Suprapubic skin (tissue), 4 donors: ENCODE data around the gene C1GALT1. TPM values are rescaled to one million over a fixed set of nuclear protein-coding genes. Genes with fewer than 3 reads are reported as not detected.

Source experiments
- DNase-seq, 2 donors: peaks; one replicate each; pipeline ENCODE4 v3.0.0-alpha.2; 2019; ENCODE audit warnings: low spot score in 2 of 2
- H3K27ac ChIP-seq: fragments of 200-600 bp; sonication (generic); one replicate; pipeline ENCODE4 v1.5.1; 2019
- H3K27me3 ChIP-seq: fragments of 200-600 bp; sonication (generic); one replicate; pipeline ENCODE4 v1.5.1; 2019
- H3K36me3 ChIP-seq: fragments of 200-600 bp; sonication (generic); one replicate; pipeline ENCODE4 v1.5.1; 2019
- H3K4me1 ChIP-seq: fragments of 200-600 bp; sonication (generic); one replicate; pipeline ENCODE4 v1.5.1; 2019
- H3K4me3 ChIP-seq: fragments of 200-600 bp; sonication (generic); one replicate; pipeline ENCODE4 v1.5.1; 2019; ENCODE audit warnings: mild to moderate bottlenecking
- H3K9me3 ChIP-seq: fragments of 200-600 bp; sonication (generic); one replicate; pipeline ENCODE4 v1.5.1; 2019
- CTCF ChIP-seq, 2 donors: fragments of 200-600 bp in 1 of 2; fragments of 450-650 bp in 1 of 2; sonication (generic) in 1 of 2; IDR thresholded peaks; one replicate each; pipeline ENCODE4 v1.5.1; 2016 to 2019; ENCODE audit warnings: antibody characterized with exemption in 2 of 2, mild to moderate bottlenecking in 1 of 2, moderate library complexity in 1 of 2
- EP300 ChIP-seq: sonication (generic); formaldehyde crosslinking; IDR thresholded peaks from one replicate; pipeline ENCODE4 v1.6.1; 2017; ENCODE audit warnings: antibody characterized with exemption
- POLR2A ChIP-seq, 2 donors: fragments of 450-650 bp; IDR thresholded peaks; one replicate each; pipeline ENCODE4 v1.6.1; 2017; ENCODE audit warnings: antibody characterized with exemption in 2 of 2, mild to moderate bottlenecking in 2 of 2, moderate library complexity in 2 of 2
- POLR2AphosphoS5 ChIP-seq, 3 donors: sonication (generic); formaldehyde crosslinking; IDR thresholded peaks; one replicate each; pipeline ENCODE4 v1.6.1; 2017; ENCODE audit warnings: antibody characterized with exemption in 3 of 3
- WGBS: methylation state at CpG from one replicate; pipeline ENCODE4 v1.1.5; 2018; 5-methylcytosine and 5-hydroxymethylcytosine counted together
- total RNA-seq, 4 donors: library from RNA; depleted of rRNA; stranded (reverse); fragments of >200 nt; gene quantifications; one replicate each; pipeline ENCODE4 v1.1.0, GENCODE V29; 2016

The C1GALT1 gene
- total RNA-seq, 4 donors from 2014 or later = 13.3 to 65.0 (median 30.3) TPM

- Histone ChIP-seq H3K27ac (no peak overlapping the region), H3K4me1 (peaks cover 32% of the 10 kb centered on the region), H3K4me3 (peak overlapping the region; percentile 77), H3K36me3 (no peaks in the 10 kb centered on the region), H3K9me3 (no peaks in the 10 kb centered on the region), H3K27me3 (no peaks in the 10 kb centered on the region)
- 36% methylated on average over 4 of the region's 4 CpGs for WGBS
- no peak for DNase-seq
- TF ChIP-seq POLR2AphosphoS5 (IDR thresholded peaks at IDR 0.05) = no peak
- no peak for TF ChIP-seq EP300
- no peak for TF ChIP-seq POLR2A (IDR thresholded peaks at IDR 0.05)
- TF ChIP-seq CTCF (IDR thresholded peaks at IDR 0.05) = no peak
Observed at GRCh38 chr7:7183838-7184463, 1.6 kb downstream of the C1GALT1 start.

GRCh38 chr7:7185371-7185989 lies 3.1 kb downstream of the C1GALT1 start:
- H3K36me3 ChIP-seq = no peaks in the 10 kb centered on the region
- no peaks in the 10 kb centered on the region for H3K9me3 ChIP-seq
- no peak overlapping the region for H3K27ac ChIP-seq
- WGBS = 70% methylated on average over 7 of the region's 7 CpGs
- peaks cover 38% of the 10 kb centered on the region for H3K4me1 ChIP-seq
- no peak for DNase-seq
- no peaks in the 10 kb centered on the region for H3K27me3 ChIP-seq
- H3K4me3 ChIP-seq = no peak overlapping the region
- TF ChIP-seq EP300 = no peak
- TF ChIP-seq CTCF (IDR thresholded peaks at IDR 0.05) = no peak
- TF ChIP-seq POLR2A (IDR thresholded peaks at IDR 0.05) = no peak

GRCh38 chr7:7188091-7188490 lies 5.7 kb downstream of the C1GALT1 start:
- no peak for DNase-seq
- H3K27me3 ChIP-seq = no peaks in the 10 kb centered on the region
- TF ChIP-seq POLR2AphosphoS5 (IDR thresholded peaks at IDR 0.05) = no peak
- no peak for TF ChIP-seq CTCF (IDR thresholded peaks at IDR 0.05)
- TF ChIP-seq EP300 = no peak
- TF ChIP-seq POLR2A (IDR thresholded peaks at IDR 0.05) = no peak
- H3K4me1 ChIP-seq = peaks cover 24% of the 10 kb centered on the region
- H3K4me3 ChIP-seq = no peak overlapping the region
- no peaks in the 10 kb centered on the region for H3K9me3 ChIP-seq
- no peaks in the 10 kb centered on the region for H3K36me3 ChIP-seq
- H3K27ac ChIP-seq = no peak overlapping the region

GRCh38 chr7:7188742-7189141 lies 6.4 kb downstream of the C1GALT1 start:
- Histone ChIP-seq H3K27ac (no peak overlapping the region), H3K4me3 (no peak overlapping the region), H3K27me3 (no peaks in the 10 kb centered on the region), H3K36me3 (no peaks in the 10 kb centered on the region), H3K4me1 (peaks cover 20% of the 10 kb centered on the region), H3K9me3 (no peaks in the 10 kb centered on the region)
- no peak for DNase-seq
- TF ChIP-seq EP300 (no peak), POLR2A (IDR thresholded peaks at IDR 0.05) (no peak), CTCF (IDR thresholded peaks at IDR 0.05) (no peak), POLR2AphosphoS5 (IDR thresholded peaks at IDR 0.05) (no peak)
- WGBS = 84% methylated on average over 4 of the region's 4 CpGs

- 57% methylated on average over 5 of the region's 5 CpGs for WGBS
- Histone ChIP-seq H3K4me3 (no peak overlapping the region), H3K9me3 (no peaks in the 10 kb centered on the region), H3K27me3 (no peaks in the 10 kb centered on the region), H3K36me3 (no peaks in the 10 kb centered on the region), H3K4me1 (peaks cover 8% of the 10 kb centered on the region), H3K27ac (no peak overlapping the region)
- TF ChIP-seq POLR2A (IDR thresholded peaks at IDR 0.05) (no peak), CTCF (IDR thresholded peaks at IDR 0.05) (no peak), POLR2AphosphoS5 (IDR thresholded peaks at IDR 0.05) (no peak), EP300 (no peak)
- DNase-seq = no peak
Observed at GRCh38 chr7:7190142-7190541, 7.8 kb downstream of the C1GALT1 start.
